Measurements from ENCODE around the gene SORCS3. TPM values are rescaled to one million over a fixed set of nuclear protein-coding genes. Genes with fewer than 3 reads are reported as not detected.

SORCS3 gene
- polyA plus RNA-seq, 3 donors, result not detected

- H3K79me2 ChIP-seq (ENCODE audit: insufficient read depth, low read length), result no peaks in the 10 kb centered on the region
- no peak for TF ChIP-seq CTCF (IDR thresholded peaks at IDR 0.05)
- H3K4me2 ChIP-seq (replicated peaks; ENCODE audit: extremely low read depth, low read length, poor library complexity, severe bottlenecking), result no peak overlapping the region
- Mint-ChIP-seq H3K36me3 (no peaks in the 10 kb centered on the region), H3K27ac (no peak overlapping the region), H3K27me3 (ENCODE audit: low read depth in 3 of 3) (no peaks in the 10 kb centered on the region), H3K4me3 (no peak overlapping the region), H3K4me1 (no peaks in the 10 kb centered on the region), H3K9me3 (peaks cover 0 to 13% (median 3%) of the 10 kb centered on the region in 7 donors)
- DNase-seq, result no peak
- H3K9me3 ChIP-seq (replicated peaks in 1 of 2; ENCODE audit: control insufficient read depth in 1 of 2, insufficient read depth in 1 of 2, low read length in 2 of 2), result no peaks in the 10 kb centered on the region
- H3K36me3 ChIP-seq (replicated peaks in 1 of 2; ENCODE audit: control insufficient read depth in 1 of 2, insufficient read depth in 2 of 2, low read length in 2 of 2), result no peaks in the 10 kb centered on the region
- intact Hi-C loops (cut with micrococcal nuclease), result no loop called here
- no peaks in the 10 kb centered on the region for H3K4me1 ChIP-seq (ENCODE audit: control insufficient read depth in 1 of 2, insufficient read depth in 2 of 2, low read length in 2 of 2)
- H3K27ac ChIP-seq (ENCODE audit: low read depth in 1 of 2, low read length in 2 of 2), result no peak overlapping the region
- no peak overlapping the region for H3K4me3 ChIP-seq (replicated peaks in 1 of 3; ENCODE audit: low read depth in 2 of 3, low read length in 3 of 3)
- H4K20me1 ChIP-seq (ENCODE audit: insufficient read depth, low read length), result no peaks in the 10 kb centered on the region
- H3K9ac ChIP-seq (ENCODE audit: insufficient read depth, low read length, poor library complexity, severe bottlenecking), result no peak overlapping the region
- no peak overlapping the region for H2AFZ ChIP-seq (ENCODE audit: insufficient read depth, low read depth, low read length, poor library complexity, severe bottlenecking)
- no CpG with 5 or more reads among the region's 8 CpGs for WGBS (ENCODE audit: insufficient coverage)
- no peaks in the 10 kb centered on the region for H3K27me3 ChIP-seq (ENCODE audit: control insufficient read depth in 2 of 2, insufficient read depth in 2 of 2, low read length in 2 of 2)
These were observed 612.6 kb downstream of the SORCS3 start for GRCh38 chr10:105253515-105254212.

- H4K20me1 ChIP-seq (ENCODE audit: insufficient read depth, low read length), result no peaks in the 10 kb centered on the region
- Mint-ChIP-seq H3K27me3 (ENCODE audit: low read depth in 3 of 3) (no peaks in the 10 kb centered on the region), H3K4me1 (no peaks in the 10 kb centered on the region), H3K9me3 (peaks cover 0 to 14% (median 4%) of the 10 kb centered on the region in 7 donors), H3K36me3 (no peaks in the 10 kb centered on the region), H3K4me3 (no peak overlapping the region), H3K27ac (no peak overlapping the region)
- H3K4me3 ChIP-seq (replicated peaks in 1 of 3; ENCODE audit: low read depth in 2 of 3, low read length in 3 of 3), result no peak overlapping the region
- DNase-seq, result no peak
- no peaks in the 10 kb centered on the region for H3K27me3 ChIP-seq (ENCODE audit: control insufficient read depth in 2 of 2, insufficient read depth in 2 of 2, low read length in 2 of 2)
- intact Hi-C loops (cut with micrococcal nuclease), result no loop called here
- no peaks in the 10 kb centered on the region for H3K36me3 ChIP-seq (replicated peaks in 1 of 2; ENCODE audit: control insufficient read depth in 1 of 2, insufficient read depth in 2 of 2, low read length in 2 of 2)
- H3K9ac ChIP-seq (ENCODE audit: insufficient read depth, low read length, poor library complexity, severe bottlenecking), result no peak overlapping the region
- no peak overlapping the region for H3K27ac ChIP-seq (ENCODE audit: low read depth in 1 of 2, low read length in 2 of 2)
- H3K9me3 ChIP-seq (replicated peaks in 1 of 2; ENCODE audit: control insufficient read depth in 1 of 2, insufficient read depth in 1 of 2, low read length in 2 of 2), result no peaks in the 10 kb centered on the region
- no peaks in the 10 kb centered on the region for H3K4me1 ChIP-seq (ENCODE audit: control insufficient read depth in 1 of 2, insufficient read depth in 2 of 2, low read length in 2 of 2)
- H2AFZ ChIP-seq (ENCODE audit: insufficient read depth, low read depth, low read length, poor library complexity, severe bottlenecking), result no peak overlapping the region
- 100% methylated on average over 1 of the region's 3 CpGs for WGBS (ENCODE audit: insufficient coverage)
- H3K79me2 ChIP-seq (ENCODE audit: insufficient read depth, low read length), result no peaks in the 10 kb centered on the region
- no peak for TF ChIP-seq CTCF (IDR thresholded peaks at IDR 0.05)
- H3K4me2 ChIP-seq (replicated peaks; ENCODE audit: extremely low read depth, low read length, poor library complexity, severe bottlenecking), result no peak overlapping the region
These were observed 617.1 kb downstream of the SORCS3 start for GRCh38 chr10:105258036-105258673.
